ENCODE results near the gene ROBO1. TPM values are rescaled to one million over a fixed set of nuclear protein-coding genes. Genes with fewer than 3 reads are reported as not detected.
A peak's percentile ranks its signal among the peaks of the same experiment; 100 is the strongest.
"Not testable (repeated sequence)": the region's sequence is repeated elsewhere in the genome, so short reads cannot be mapped to it uniquely, and the experiment has no call there.

The ROBO1 gene
- polyA plus RNA-seq, 2 donors = 4.7 to 12.0 TPM

DNA sequence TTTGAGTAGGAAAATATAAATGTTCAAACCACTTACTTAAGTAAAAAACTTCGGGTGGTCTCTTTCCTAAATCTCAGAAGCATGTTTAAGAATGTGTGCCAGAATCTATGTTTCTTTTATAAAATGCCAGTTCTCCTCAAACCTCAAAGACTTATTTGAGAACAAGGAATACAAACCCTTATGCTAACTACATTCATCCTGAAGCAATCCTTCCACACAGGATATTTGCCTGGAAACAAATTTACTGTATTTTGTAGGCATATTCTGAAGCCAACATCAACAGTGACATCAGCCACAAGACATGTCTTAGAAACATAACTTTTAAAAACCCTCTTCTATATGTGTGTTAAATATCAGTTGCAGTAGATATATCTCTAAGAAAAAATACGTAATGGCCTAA lies 1077.0 kb downstream of the ROBO1 start:
- no peaks in the 10 kb centered on the region for H3K36me3 ChIP-seq (ENCODE audit: control insufficient read depth in 2 of 2, insufficient read depth in 2 of 2, low read length in 1 of 2)
- WGBS, 2 donors = 29 to 31% methylated on average over 2 of the region's 2 CpGs
- H3K4me3 ChIP-seq (ENCODE audit: low read depth in 1 of 2, low read length in 2 of 2) = no peak overlapping the region
- H3K27me3 ChIP-seq (ENCODE audit: control insufficient read depth in 1 of 2, insufficient read depth in 2 of 2, low read length in 2 of 2) = no peaks in the 10 kb centered on the region
- no peaks in the 10 kb centered on the region for H3K4me1 ChIP-seq (ENCODE audit: control insufficient read depth in 2 of 2, insufficient read depth in 2 of 2, low read length in 1 of 2)
- no peak overlapping the region for H3K27ac ChIP-seq (ENCODE audit: low read depth in 2 of 2, low read length in 1 of 2)
- no peaks in the 10 kb centered on the region for H3K9me3 ChIP-seq (ENCODE audit: control insufficient read depth in 2 of 2, insufficient read depth in 1 of 2, low read depth in 1 of 2, low read length in 1 of 2)

DNA sequence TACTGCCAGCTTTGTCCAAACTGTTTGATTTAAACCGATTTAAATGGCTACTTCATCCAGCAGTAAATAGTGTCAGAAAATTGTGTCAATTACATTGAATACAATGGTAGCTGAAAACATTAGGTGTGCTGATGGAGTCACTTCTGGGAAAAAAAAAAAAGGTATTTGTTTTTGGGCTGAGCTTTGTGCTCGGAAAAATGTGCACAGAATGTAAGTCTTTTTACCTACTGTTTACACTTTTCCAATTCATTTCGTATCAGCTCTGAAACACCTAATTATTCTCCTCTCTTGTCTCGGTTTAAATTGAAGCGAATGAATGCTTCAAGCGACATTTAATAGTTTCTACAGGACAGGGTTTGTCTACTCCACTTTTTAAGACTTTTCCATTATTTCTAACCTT lies 1078.4 kb downstream of the ROBO1 start:
- Histone ChIP-seq H3K36me3 (ENCODE audit: control insufficient read depth in 2 of 2, insufficient read depth in 2 of 2, low read length in 1 of 2) (no peaks in the 10 kb centered on the region), H3K4me3 (ENCODE audit: low read depth in 1 of 2, low read length in 2 of 2) (no peak overlapping the region), H3K4me1 (ENCODE audit: control insufficient read depth in 2 of 2, insufficient read depth in 2 of 2, low read length in 1 of 2) (no peaks in the 10 kb centered on the region), H3K27ac (ENCODE audit: low read depth in 2 of 2, low read length in 1 of 2) (no peak overlapping the region), H3K9me3 (ENCODE audit: control insufficient read depth in 2 of 2, insufficient read depth in 1 of 2, low read depth in 1 of 2, low read length in 1 of 2) (no peaks in the 10 kb centered on the region), H3K27me3 (ENCODE audit: control insufficient read depth in 1 of 2, insufficient read depth in 2 of 2, low read length in 2 of 2) (no peaks in the 10 kb centered on the region)
- WGBS, 2 donors = 79 to 87% methylated on average over 6 of the region's 6 CpGs

DNA sequence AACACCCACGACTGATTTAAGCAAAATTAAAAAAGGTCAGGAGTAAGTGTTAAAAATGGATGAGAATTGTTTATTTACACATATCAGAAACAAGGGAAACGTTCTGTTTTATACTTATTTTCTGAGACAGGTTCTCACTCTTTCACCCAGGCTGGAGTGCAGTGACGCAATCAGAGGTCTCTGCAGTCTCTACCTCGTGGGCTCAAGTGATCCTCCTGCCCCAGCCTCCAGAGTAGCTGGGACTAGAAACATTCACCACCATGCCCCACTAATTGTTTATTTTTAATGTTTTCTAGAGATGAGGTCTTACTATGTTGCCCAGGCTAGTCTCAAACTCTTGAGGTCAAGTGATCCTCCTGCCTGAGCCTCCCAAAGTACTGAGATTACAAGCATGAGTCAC lies 1080.3 kb downstream of the ROBO1 start:
- 78 to 88% methylated on average over 4 of the region's 4 CpGs for WGBS, 2 donors
- no peaks in the 10 kb centered on the region for H3K9me3 ChIP-seq (ENCODE audit: control insufficient read depth in 2 of 2, insufficient read depth in 1 of 2, low read depth in 1 of 2, low read length in 1 of 2)
- no peaks in the 10 kb centered on the region for H3K27me3 ChIP-seq (ENCODE audit: control insufficient read depth in 1 of 2, insufficient read depth in 2 of 2, low read length in 2 of 2)
- no peak overlapping the region for H3K27ac ChIP-seq (ENCODE audit: low read depth in 2 of 2, low read length in 1 of 2)
- no peak overlapping the region for H3K4me3 ChIP-seq (ENCODE audit: low read depth in 1 of 2, low read length in 2 of 2)
- H3K4me1 ChIP-seq (ENCODE audit: control insufficient read depth in 2 of 2, insufficient read depth in 2 of 2, low read length in 1 of 2) = no peaks in the 10 kb centered on the region
- H3K36me3 ChIP-seq (ENCODE audit: control insufficient read depth in 2 of 2, insufficient read depth in 2 of 2, low read length in 1 of 2) = no peaks in the 10 kb centered on the region

DNA sequence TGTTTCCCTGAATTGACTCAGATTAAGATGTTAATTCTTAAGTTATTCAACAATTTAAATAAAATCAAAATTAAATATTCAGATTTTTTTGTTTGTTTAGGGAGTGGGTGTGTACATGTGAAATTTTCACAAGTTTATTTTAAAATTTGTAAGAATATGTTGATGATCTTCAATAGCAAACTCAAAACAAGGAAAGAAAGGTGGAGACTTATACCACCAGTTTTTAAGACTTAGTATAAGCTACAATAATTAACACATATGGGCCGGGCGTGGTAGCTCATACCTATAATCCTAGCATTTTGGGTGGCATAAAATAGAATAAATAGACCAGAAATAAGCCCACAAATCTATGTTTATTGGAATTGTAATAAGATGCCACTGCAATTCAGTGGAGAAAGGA lies 1084.5 kb downstream of the ROBO1 start:
- Histone ChIP-seq H3K9me3 (ENCODE audit: control insufficient read depth in 2 of 2, insufficient read depth in 1 of 2, low read depth in 1 of 2, low read length in 1 of 2) (peaks cover 0 to 2% of the 10 kb centered on the region in 2 donors), H3K27ac (ENCODE audit: low read depth in 2 of 2, low read length in 1 of 2) (no peak overlapping the region), H3K4me3 (ENCODE audit: low read depth in 1 of 2, low read length in 2 of 2) (no peak overlapping the region), H3K4me1 (ENCODE audit: control insufficient read depth in 2 of 2, insufficient read depth in 2 of 2, low read length in 1 of 2) (no peaks in the 10 kb centered on the region), H3K36me3 (ENCODE audit: control insufficient read depth in 2 of 2, insufficient read depth in 2 of 2, low read length in 1 of 2) (no peaks in the 10 kb centered on the region), H3K27me3 (ENCODE audit: control insufficient read depth in 1 of 2, insufficient read depth in 2 of 2, low read length in 2 of 2) (no peaks in the 10 kb centered on the region)
- WGBS, 2 donors = 95 to 97% methylated on average over 2 of the region's 2 CpGs

DNA sequence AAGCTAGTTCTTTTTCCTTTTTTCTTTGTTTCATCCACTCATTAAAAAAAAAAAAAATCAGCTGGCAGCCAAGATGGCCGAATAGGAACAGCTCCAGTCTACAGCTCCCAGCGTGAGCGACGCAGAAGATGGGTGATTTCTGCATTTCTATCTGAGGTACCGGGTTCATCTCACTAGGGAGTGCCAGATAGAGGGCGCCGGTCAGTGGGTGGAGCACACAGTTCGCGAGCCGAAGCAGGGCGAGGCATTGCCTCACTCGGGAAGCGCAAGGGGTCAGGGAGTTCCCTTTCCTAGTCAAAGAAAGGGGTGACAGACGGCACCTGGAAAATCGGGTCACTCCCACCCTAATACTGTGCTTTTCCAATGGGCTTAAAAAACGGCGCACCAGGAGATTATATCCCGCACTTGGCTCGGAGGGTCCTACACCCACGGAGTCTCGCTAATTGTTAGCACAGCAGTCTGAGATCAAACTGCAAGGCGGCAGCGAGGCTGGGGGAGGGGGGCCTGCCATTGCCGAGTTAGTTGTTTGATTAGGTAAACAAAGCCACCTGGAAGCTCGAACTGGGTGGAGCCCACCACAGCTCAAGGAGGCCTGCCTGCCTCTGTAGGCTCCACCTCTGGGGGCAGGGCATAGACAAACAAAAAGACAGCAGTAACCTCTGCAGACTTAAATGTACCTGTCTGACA lies 1092.5 kb downstream of the ROBO1 start:
- 95% methylated on average over 23 to 25 of the region's 25 CpGs for WGBS, 2 donors
- not testable (repeated sequence) for H3K27me3 ChIP-seq (ENCODE audit: control insufficient read depth in 1 of 2, insufficient read depth in 2 of 2, low read length in 2 of 2); H3K9me3 ChIP-seq (ENCODE audit: control insufficient read depth in 2 of 2, insufficient read depth in 1 of 2, low read depth in 1 of 2, low read length in 1 of 2); H3K36me3 ChIP-seq (ENCODE audit: control insufficient read depth in 2 of 2, insufficient read depth in 2 of 2, low read length in 1 of 2); H3K4me3 ChIP-seq (ENCODE audit: low read depth in 1 of 2, low read length in 2 of 2); H3K27ac ChIP-seq (ENCODE audit: low read depth in 2 of 2, low read length in 1 of 2); H3K4me1 ChIP-seq (ENCODE audit: control insufficient read depth in 2 of 2, insufficient read depth in 2 of 2, low read length in 1 of 2)

DNA sequence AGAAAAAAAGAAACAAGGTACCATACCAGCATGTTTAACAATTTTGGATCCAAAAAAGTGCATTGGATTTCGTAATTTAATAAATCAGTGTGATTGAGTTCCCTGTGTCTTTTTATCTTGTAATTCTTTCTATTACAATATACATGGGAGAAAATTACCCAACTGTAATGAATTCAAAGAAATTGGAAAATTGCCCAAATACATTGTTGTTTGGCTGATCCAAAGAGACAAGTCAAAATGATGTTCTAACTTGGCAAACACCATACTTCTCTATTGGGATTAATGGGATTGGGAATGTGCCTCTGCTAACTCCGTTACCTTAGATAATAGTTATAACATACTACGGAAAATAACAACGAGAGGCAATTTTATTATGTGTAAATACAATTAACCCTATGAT lies 1097.1 kb downstream of the ROBO1 start:
- Histone ChIP-seq H3K27ac (ENCODE audit: low read depth in 2 of 2, low read length in 1 of 2) (no peak overlapping the region), H3K4me1 (ENCODE audit: control insufficient read depth in 2 of 2, insufficient read depth in 2 of 2, low read length in 1 of 2) (no peaks in the 10 kb centered on the region), H3K4me3 (ENCODE audit: low read depth in 1 of 2, low read length in 2 of 2) (no peak overlapping the region), H3K27me3 (ENCODE audit: control insufficient read depth in 1 of 2, insufficient read depth in 2 of 2, low read length in 2 of 2) (no peaks in the 10 kb centered on the region), H3K9me3 (ENCODE audit: control insufficient read depth in 2 of 2, insufficient read depth in 1 of 2, low read depth in 1 of 2, low read length in 1 of 2) (no peaks in the 10 kb centered on the region), H3K36me3 (ENCODE audit: control insufficient read depth in 2 of 2, insufficient read depth in 2 of 2, low read length in 1 of 2) (no peaks in the 10 kb centered on the region)
- 67 to 73% methylated on average over 4 of the region's 4 CpGs for WGBS, 2 donors

DNA sequence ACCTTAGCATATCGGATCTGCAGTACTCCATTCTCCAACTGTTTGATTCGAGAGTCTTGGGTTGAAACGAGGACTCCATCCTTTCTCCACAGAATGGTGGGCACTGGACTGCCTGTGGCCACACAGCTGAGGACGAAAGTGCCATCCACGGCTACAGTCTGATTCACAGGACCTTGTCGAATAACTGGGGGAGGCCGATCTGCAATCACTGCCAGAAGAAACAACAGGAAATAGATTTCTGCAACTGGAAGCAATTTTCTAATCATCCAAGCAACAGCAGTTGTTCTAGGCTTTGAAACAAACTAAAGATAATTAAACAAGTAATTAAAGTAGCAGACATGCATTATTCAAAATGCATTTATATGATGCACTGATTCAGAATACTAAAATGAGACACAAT lies 1097.7 kb downstream of the ROBO1 start:
- H3K4me1 ChIP-seq (ENCODE audit: control insufficient read depth in 2 of 2, insufficient read depth in 2 of 2, low read length in 1 of 2) = no peaks in the 10 kb centered on the region
- no peak overlapping the region for H3K27ac ChIP-seq (ENCODE audit: low read depth in 2 of 2, low read length in 1 of 2)
- 84 to 92% methylated on average over 7 of the region's 7 CpGs for WGBS, 2 donors
- no peaks in the 10 kb centered on the region for H3K27me3 ChIP-seq (ENCODE audit: control insufficient read depth in 1 of 2, insufficient read depth in 2 of 2, low read length in 2 of 2)
- no peak overlapping the region for H3K4me3 ChIP-seq (ENCODE audit: low read depth in 1 of 2, low read length in 2 of 2)
- no peaks in the 10 kb centered on the region for H3K36me3 ChIP-seq (ENCODE audit: control insufficient read depth in 2 of 2, insufficient read depth in 2 of 2, low read length in 1 of 2)
- H3K9me3 ChIP-seq (ENCODE audit: control insufficient read depth in 2 of 2, insufficient read depth in 1 of 2, low read depth in 1 of 2, low read length in 1 of 2) = no peaks in the 10 kb centered on the region

DNA sequence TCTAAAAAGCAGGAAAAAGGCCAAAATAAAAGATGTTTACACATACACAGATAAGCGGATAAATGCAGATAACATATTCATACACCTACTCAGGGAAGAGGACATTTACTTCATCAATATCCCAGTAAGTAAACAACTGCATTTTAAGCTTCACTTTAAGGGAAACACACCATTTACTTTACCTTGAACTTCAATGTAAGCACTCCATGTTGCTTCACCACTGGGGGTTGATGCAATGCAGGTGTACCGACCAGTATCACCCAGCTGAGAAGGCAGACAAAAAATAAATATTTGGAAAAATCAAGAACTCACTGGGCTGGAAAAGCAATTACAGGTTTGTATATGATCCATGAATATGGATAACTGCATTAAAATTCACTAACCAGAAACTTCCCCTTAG lies 1099.5 kb downstream of the ROBO1 start:
- no peak overlapping the region for H3K27ac ChIP-seq (ENCODE audit: low read depth in 2 of 2, low read length in 1 of 2)
- H3K9me3 ChIP-seq (ENCODE audit: control insufficient read depth in 2 of 2, insufficient read depth in 1 of 2, low read depth in 1 of 2, low read length in 1 of 2) = no peaks in the 10 kb centered on the region
- no peaks in the 10 kb centered on the region for H3K4me1 ChIP-seq (ENCODE audit: control insufficient read depth in 2 of 2, insufficient read depth in 2 of 2, low read length in 1 of 2)
- no peaks in the 10 kb centered on the region for H3K36me3 ChIP-seq (ENCODE audit: control insufficient read depth in 2 of 2, insufficient read depth in 2 of 2, low read length in 1 of 2)
- no peak overlapping the region for H3K4me3 ChIP-seq (ENCODE audit: low read depth in 1 of 2, low read length in 2 of 2)
- H3K27me3 ChIP-seq (ENCODE audit: control insufficient read depth in 1 of 2, insufficient read depth in 2 of 2, low read length in 2 of 2) = no peaks in the 10 kb centered on the region
- 43 to 50% methylated on average over 2 of the region's 2 CpGs for WGBS, 2 donors

DNA sequence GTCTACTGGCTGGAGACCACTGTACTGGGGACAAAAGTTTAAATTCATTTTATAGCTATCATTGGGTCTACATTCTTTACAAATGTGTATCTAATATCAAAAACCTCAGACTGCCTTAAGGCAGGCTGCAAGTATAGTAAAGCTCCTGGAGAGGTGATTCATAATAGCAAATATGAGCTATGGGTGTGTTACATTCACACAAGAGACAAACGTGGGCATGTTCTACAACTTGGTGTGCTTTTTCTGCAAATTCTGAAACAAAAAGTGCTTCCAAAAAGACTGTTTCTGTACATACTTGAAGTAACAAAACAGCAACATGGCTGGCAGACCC lies 1101.4 kb downstream of the ROBO1 start:
- H3K27ac ChIP-seq (ENCODE audit: low read depth in 2 of 2, low read length in 1 of 2) = no peak overlapping the region
- no peaks in the 10 kb centered on the region for H3K9me3 ChIP-seq (ENCODE audit: control insufficient read depth in 2 of 2, insufficient read depth in 1 of 2, low read depth in 1 of 2, low read length in 1 of 2)
- no peaks in the 10 kb centered on the region for H3K4me1 ChIP-seq (ENCODE audit: control insufficient read depth in 2 of 2, insufficient read depth in 2 of 2, low read length in 1 of 2)
- 26 to 46% methylated on average over 1 of the region's 1 CpG for WGBS, 2 donors
- no peaks in the 10 kb centered on the region for H3K36me3 ChIP-seq (ENCODE audit: control insufficient read depth in 2 of 2, insufficient read depth in 2 of 2, low read length in 1 of 2)
- no peaks in the 10 kb centered on the region for H3K27me3 ChIP-seq (ENCODE audit: control insufficient read depth in 1 of 2, insufficient read depth in 2 of 2, low read length in 2 of 2)
- H3K4me3 ChIP-seq (ENCODE audit: low read depth in 1 of 2, low read length in 2 of 2) = no peak overlapping the region

DNA sequence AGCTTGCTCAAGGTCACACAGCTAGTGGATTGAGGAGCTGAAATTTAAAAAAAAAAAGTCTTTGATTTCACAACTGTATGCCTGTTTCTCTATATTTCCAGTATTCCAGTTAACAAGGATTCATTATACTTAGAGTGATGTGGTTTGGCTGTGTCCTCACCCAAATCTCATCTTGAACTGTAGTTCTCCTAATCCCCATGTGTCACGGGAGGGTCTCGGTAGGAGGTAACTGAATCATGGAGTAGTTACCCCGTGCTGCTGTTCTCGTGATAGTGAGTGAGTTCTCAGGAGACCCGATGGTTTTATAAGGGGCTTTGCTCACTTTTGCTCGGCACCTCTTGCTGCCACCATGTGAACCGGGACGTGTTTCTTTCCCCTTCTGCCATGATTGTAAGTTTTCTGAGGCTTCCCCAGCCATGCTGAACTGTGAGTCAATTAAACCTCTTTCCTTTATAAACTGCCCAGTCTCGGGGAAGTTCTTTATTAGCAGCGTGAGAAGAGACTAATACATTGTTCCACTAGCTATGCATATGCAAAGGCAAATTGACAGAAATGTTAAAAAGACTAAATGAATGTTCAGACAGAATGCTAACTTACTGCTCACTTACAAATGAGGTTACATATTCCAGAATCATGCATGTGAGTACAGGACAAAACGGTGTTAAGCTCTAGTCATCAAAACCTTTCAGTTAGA lies 1101.9 kb downstream of the ROBO1 start:
- no peaks in the 10 kb centered on the region for H3K36me3 ChIP-seq (ENCODE audit: control insufficient read depth in 2 of 2, insufficient read depth in 2 of 2, low read length in 1 of 2)
- H3K27ac ChIP-seq (ENCODE audit: low read depth in 2 of 2, low read length in 1 of 2) = peak overlapping the region in 1 of 2 donors; percentile 37
- no peaks in the 10 kb centered on the region for H3K4me1 ChIP-seq (ENCODE audit: control insufficient read depth in 2 of 2, insufficient read depth in 2 of 2, low read length in 1 of 2)
- H3K27me3 ChIP-seq (ENCODE audit: control insufficient read depth in 1 of 2, insufficient read depth in 2 of 2, low read length in 2 of 2) = no peaks in the 10 kb centered on the region
- WGBS, 2 donors = 77 to 80% methylated on average over 11 of the region's 11 CpGs
- H3K4me3 ChIP-seq (ENCODE audit: low read depth in 1 of 2, low read length in 2 of 2) = no peak overlapping the region
- no peaks in the 10 kb centered on the region for H3K9me3 ChIP-seq (ENCODE audit: control insufficient read depth in 2 of 2, insufficient read depth in 1 of 2, low read depth in 1 of 2, low read length in 1 of 2)

All from esophagus (tissue), 2 donors.